SK-N-SH (cell line): ENCODE results near the gene ZNF277. TPM values are rescaled to one million over a fixed set of nuclear protein-coding genes. Genes with fewer than 3 reads are reported as not detected.

Experiments used
- CTCF ChIA-PET: fragments of 300-600, 350-600 bp; formaldehyde crosslinking; extraction: SDS; loops from one replicate; lab custom pipeline; 2021; lab: Yijun Ruan, JAX
- POLR2A ChIA-PET: fragments of 350-600 bp; sonication (Branson Sonifier 250); formaldehyde crosslinking; extraction: SDS; loops from one replicate; lab custom pipeline; 2020; ENCODE audit warnings: antibody characterized with exemption, inconsistent platforms; lab: Yijun Ruan, JAX
- DNase-seq: peaks from one replicate; pipeline ENCODE4 v3.0.0; 2012
- H2AFZ ChIP-seq: fragments of 200-600 bp; sonication (generic); 2 replicates; pipeline ENCODE4 v1.8.1; 2016; ENCODE audit warnings: antibody characterized with exemption, mild to moderate bottlenecking, low read depth
- H3F3A ChIP-seq: fragments of 200-600 bp; sonication (generic); replicated peaks from 2 replicates; pipeline ENCODE3; 2016; ENCODE audit warnings: antibody characterized with exemption, mild to moderate bottlenecking; ENCODE audit not compliant: insufficient read depth
- H3K27ac ChIP-seq, 2 experiments: fragments of 200-500 bp in 1 of 2; fragments of 200-600 bp in 1 of 2; sonication (Bioruptor generic) in 1 of 2; sonication (generic), shearing (Covaris generic) in 1 of 2; 2 replicates each; pipeline versions ENCODE4 v1.5.1 to v1.6.1; 2014 to 2016; ENCODE audit warnings: low read depth in 2 of 2, inconsistent platforms in 1 of 2, low read length in 1 of 2, mild to moderate bottlenecking in 1 of 2, mixed read lengths in 1 of 2
- H3K27me3 ChIP-seq: fragments of 200-600 bp; sonication (generic), shearing (Covaris generic); 2 replicates; pipeline ENCODE4 v1.6.1; 2016; ENCODE audit warnings: mixed run types; ENCODE audit not compliant: insufficient read depth
- H3K36me3 ChIP-seq, 2 experiments: fragments of 200-500 bp in 1 of 2; fragments of 200-600 bp in 1 of 2; sonication (Bioruptor generic) in 1 of 2; sonication (generic) in 1 of 2; replicated peaks in 1 of 2; 2 replicates each; pipeline versions ENCODE3 to v1.5.1; 2014 to 2016; ENCODE audit warnings: low read length in 1 of 2, mild to moderate bottlenecking in 1 of 2; ENCODE audit not compliant: insufficient read depth in 2 of 2, control insufficient read depth in 1 of 2
- H3K4me1 ChIP-seq, 2 experiments: fragments of 200-500 bp in 1 of 2; fragments of 200-600 bp in 1 of 2; sonication (Bioruptor generic) in 1 of 2; sonication (generic), shearing (Covaris generic) in 1 of 2; 2 replicates each; pipeline versions ENCODE4 v1.5.1 to v1.6.1; 2014 to 2016; ENCODE audit warnings: low read depth in 1 of 2, low read length in 1 of 2, mixed run types in 1 of 2; ENCODE audit not compliant: insufficient read depth in 2 of 2, control insufficient read depth in 1 of 2
- H3K4me2 ChIP-seq: fragments of 200-600 bp; sonication (generic), shearing (Covaris generic); 2 replicates; pipeline ENCODE4 v1.6.1; 2017; ENCODE audit warnings: mixed run types
- H3K4me3 ChIP-seq, 2 experiments: fragments of 200-500 bp in 1 of 2; fragments of 200-600 bp in 1 of 2; sonication (Bioruptor generic) in 1 of 2; sonication (generic), shearing (Covaris generic) in 1 of 2; 2 replicates each; pipeline versions ENCODE4 v1.5.1 to v1.8.1; 2014 to 2016; ENCODE audit warnings: low read depth in 2 of 2, inconsistent platforms in 1 of 2, low read length in 1 of 2, mild to moderate bottlenecking in 1 of 2, mixed read lengths in 1 of 2, moderate library complexity in 1 of 2
- H3K79me2 ChIP-seq: fragments of 200-600 bp; sonication (generic); 2 replicates; pipeline ENCODE4 v1.8.1; 2017; ENCODE audit warnings: mild to moderate bottlenecking; ENCODE audit not compliant: insufficient read depth
- H3K9ac ChIP-seq: fragments of 200-600 bp; sonication (generic); 2 replicates; pipeline ENCODE4 v1.6.1; 2017; ENCODE audit warnings: mixed run types
- H3K9me2 ChIP-seq: fragments of 200-600 bp; sonication (generic); 2 replicates; pipeline ENCODE4 v1.6.1; 2017; ENCODE audit warnings: mixed run types
- H3K9me3 ChIP-seq: fragments of 200-600 bp; sonication (generic); 2 replicates; pipeline ENCODE4 v1.6.1; 2017; ENCODE audit warnings: mixed run types, mild to moderate bottlenecking, moderate library complexity
- H4K20me1 ChIP-seq: fragments of 200-600 bp; sonication (generic); 2 replicates; pipeline ENCODE4 v1.6.1; 2017; ENCODE audit warnings: mild to moderate bottlenecking, mixed run types; ENCODE audit not compliant: insufficient read depth
- EZH2phosphoT487 ChIP-seq: fragments of 200-600 bp; sonication (generic); IDR thresholded peaks from 2 replicates; pipeline ENCODE4 v1.6.1; 2017; ENCODE audit warnings: low read depth, mixed run types, mild to moderate bottlenecking, antibody characterized with exemption, moderate library complexity, borderline replicate concordance
- FOSL2 ChIP-seq: IDR thresholded peaks from 2 replicates; pipeline ENCODE4 v1.4.0; 2012; ENCODE audit warnings: low read depth, mild to moderate bottlenecking, moderate library complexity, borderline replicate concordance
- FOXM1 ChIP-seq: IDR thresholded peaks from 2 replicates; pipeline ENCODE4 v1.4.0; 2012; ENCODE audit warnings: low read depth, mild to moderate bottlenecking
- GABPA ChIP-seq: IDR thresholded peaks from 2 replicates; pipeline ENCODE4 v1.4.0; 2012; ENCODE audit warnings: low read depth, mild to moderate bottlenecking
- GATA2 ChIP-seq: sonication (generic); formaldehyde crosslinking; IDR thresholded peaks from 2 replicates; pipeline ENCODE4 v1.5.0; 2020; ENCODE audit warnings: mild to moderate bottlenecking, missing genetic modification reagents
- JUND ChIP-seq: IDR thresholded peaks from 2 replicates; pipeline ENCODE4 v1.4.0; 2012
- MAX ChIP-seq: IDR thresholded peaks from 2 replicates; pipeline ENCODE4 v1.4.0; 2012; ENCODE audit warnings: low read depth
- MXI1 ChIP-seq: IDR thresholded peaks from 2 replicates; pipeline ENCODE4 v1.6.1; 2012; ENCODE audit warnings: mild to moderate bottlenecking, low read depth, low read length, improper control_type of control experiment
- PBX3 ChIP-seq: IDR thresholded peaks from 2 replicates; pipeline ENCODE4; 2012
- RAD21 ChIP-seq: IDR thresholded peaks from 2 replicates; pipeline ENCODE4 v1.6.1; 2012; ENCODE audit warnings: mild to moderate bottlenecking, low read length
- SMC3 ChIP-seq: IDR thresholded peaks from 2 replicates; pipeline ENCODE4 v1.6.1; 2012; ENCODE audit warnings: low read depth, low read length, improper control_type of control experiment
- TAF1 ChIP-seq: IDR thresholded peaks from 2 replicates; pipeline ENCODE4 v1.6.1; 2012; ENCODE audit warnings: low read depth, mild to moderate bottlenecking, low read length, moderate library complexity, borderline replicate concordance
- TCF12 ChIP-seq: IDR thresholded peaks from 2 replicates; pipeline ENCODE4 v1.4.0; 2012
- TEAD4 ChIP-seq: IDR thresholded peaks from 2 replicates; pipeline ENCODE4 v1.4.0; 2012; ENCODE audit warnings: mild to moderate bottlenecking, borderline replicate concordance; ENCODE audit not compliant: insufficient read depth
- USF2 ChIP-seq: fragments of 150-350 bp; IDR thresholded peaks from 2 replicates; pipeline ENCODE4 v1.6.1; 2017; ENCODE audit warnings: antibody characterized with exemption, low read length, low read depth, borderline replicate concordance
- YY1 ChIP-seq: IDR thresholded peaks from 2 replicates; pipeline ENCODE4 v1.4.0; 2012; ENCODE audit warnings: low read depth, mild to moderate bottlenecking
- WGBS: methylation state at CpG from one replicate; pipeline ENCODE4 v1.1.6; 2017; ENCODE audit warnings: low lambda C conversion rate; 5-methylcytosine and 5-hydroxymethylcytosine counted together
- polyA plus RNA-seq, 3 experiments: library from polyadenylated mRNA; depleted of rRNA; stranded (reverse); fragments of >200 nt; gene quantifications; 2 replicates each; pipeline ENCODE4 v1.2.3, GENCODE V29; 2012

Gene ZNF277
- polyA plus RNA-seq, 1 of the 3 experiments (the other 2 are of a cell fraction), result 11.5 TPM

GRCh38 chr7:112232212-112232978 lies 25.9 kb downstream of the ZNF277 start:
- Histone ChIP-seq H4K20me1 (no peaks in the 10 kb centered on the region), H3F3A (no peaks in the 10 kb centered on the region), H3K4me2 (no peak overlapping the region), H3K4me1 (peaks cover 0 to 2% of the 10 kb centered on the region in 2 experiments; a peak in 2 of 4 replicates), H2AFZ (no peak overlapping the region), H3K27ac (no peak overlapping the region), H3K9ac (no peak overlapping the region), H3K36me3 (peaks cover 0 to 5% of the 10 kb centered on the region in 2 experiments), H3K27me3 (no peaks in the 10 kb centered on the region), H3K9me3 (no peaks in the 10 kb centered on the region), H3K4me3 (no peak overlapping the region), H3K79me2 (peaks cover 19% of the 10 kb centered on the region), H3K9me2 (no peaks in the 10 kb centered on the region)
- 69% methylated on average over 4 of the region's 4 CpGs for WGBS
- ChIA-PET CTCF (no interaction called here), POLR2A (no interaction called here)
- TF ChIP-seq TAF1 (no peak), SMC3 (no peak), FOSL2 (no peak), MXI1 (no peak), GATA2 (CRISPR knock-in tag) (no peak), RAD21 (no peak), GABPA (no peak), TCF12 (no peak), FOXM1 (no peak), MAX (no peak), TEAD4 (no peak), USF2 (no peak), YY1 (no peak), JUND (no peak), PBX3 (no peak), EZH2phosphoT487 (no peak)
- DNase-seq, result no peak
